IgD-negative memory B cell (primary cell): ENCODE data around the gene P2RY12. TPM values are rescaled to one million over a fixed set of nuclear protein-coding genes. Genes with fewer than 3 reads are reported as not detected.
A peak's percentile ranks its signal among the peaks of the same experiment; 100 is the strongest.

Source experiments
- H3K27ac Mint-ChIP-seq, 3 donors: one replicate each; pipeline ENCODE4 v1.8.0; 2020 to 2022; ENCODE audit warnings: mild to moderate bottlenecking in 3 of 3, mixed read lengths in 3 of 3, moderate library complexity in 1 of 3
- H3K27me3 Mint-ChIP-seq: one replicate; pipeline ENCODE4 v1.8.0; 2021; ENCODE audit warnings: mixed read lengths
- H3K36me3 Mint-ChIP-seq: one replicate; pipeline ENCODE4 v1.8.0; 2020; ENCODE audit warnings: mild to moderate bottlenecking, mixed read lengths
- H3K4me1 Mint-ChIP-seq, 3 donors: one replicate each; pipeline ENCODE4 v1.8.0; 2020 to 2022; ENCODE audit warnings: mixed read lengths in 3 of 3, mild to moderate bottlenecking in 1 of 3
- H3K4me3 Mint-ChIP-seq, 4 donors: one replicate each; pipeline ENCODE4 v1.8.0; 2020 to 2022; ENCODE audit warnings: mild to moderate bottlenecking in 4 of 4, mixed read lengths in 4 of 4, moderate library complexity in 3 of 4
- H3K9me3 Mint-ChIP-seq, 3 donors: one replicate each; pipeline ENCODE4 v1.8.0; 2020 to 2021; ENCODE audit warnings: mixed read lengths in 3 of 3, mild to moderate bottlenecking in 1 of 3
- polyA plus RNA-seq: library from polyadenylated mRNA; unstranded; fragments of 300-500 nt; fragmentation: Illumina TruSeq; gene quantifications from one replicate; pipeline ENCODE4 v1.2.3, GENCODE V29; 2021

The P2RY12 gene
- polyA plus RNA-seq, 1 donor from 2014 or later = 1.7 TPM

GRCh38 chr3:151383111-151383510 is 1.4 kb downstream of the P2RY12 start:
- Mint-ChIP-seq H3K4me1 (peaks cover 48 to 55% (median 49%) of the 10 kb centered on the region in 3 donors), H3K36me3 (no peaks in the 10 kb centered on the region), H3K4me3 (peak overlapping the region; percentile 6 to 68 (median 45)), H3K9me3 (no peaks in the 10 kb centered on the region), H3K27me3 (no peaks in the 10 kb centered on the region), H3K27ac (peak overlapping the region; percentile 33 to 94 (median 78))

GRCh38 chr3:151382671-151383070 is 1.9 kb downstream of the P2RY12 start:
- Mint-ChIP-seq H3K9me3 (no peaks in the 10 kb centered on the region), H3K27ac (peak overlapping the region; percentile 33 to 94 (median 78)), H3K4me1 (peaks cover 48 to 56% (median 51%) of the 10 kb centered on the region in 3 donors), H3K36me3 (no peaks in the 10 kb centered on the region), H3K27me3 (no peaks in the 10 kb centered on the region), H3K4me3 (peak overlapping the region; percentile 6 to 68 (median 45))

GRCh38 chr3:151379083-151379734 is 5.3 kb downstream of the P2RY12 start:
- peak overlapping the region in 1 of 3 donors; percentile 46 for H3K27ac Mint-ChIP-seq
- H3K4me3 Mint-ChIP-seq = peak overlapping the region in 1 of 4 donors; percentile 46
- no peaks in the 10 kb centered on the region for H3K27me3 Mint-ChIP-seq
- H3K36me3 Mint-ChIP-seq = no peaks in the 10 kb centered on the region
- H3K9me3 Mint-ChIP-seq = no peaks in the 10 kb centered on the region
- H3K4me1 Mint-ChIP-seq = peaks cover 36 to 41% (median 38%) of the 10 kb centered on the region in 3 donors

GRCh38 chr3:151377768-151378385 is 6.7 kb downstream of the P2RY12 start:
- H3K4me3 Mint-ChIP-seq = peak overlapping the region; percentile 65 to 94 (median 88)

GRCh38 chr3:151372063-151372820 is 12.3 kb downstream of the P2RY12 start:
- Mint-ChIP-seq H3K4me3 (no peak overlapping the region), H3K4me1 (no peaks in the 10 kb centered on the region), H3K27me3 (no peaks in the 10 kb centered on the region), H3K36me3 (no peaks in the 10 kb centered on the region), H3K9me3 (no peaks in the 10 kb centered on the region), H3K27ac (no peak overlapping the region)

More at GRCh38 chr3:151377768-151378385, 6.7 kb downstream of the P2RY12 start:
- Mint-ChIP-seq H3K4me1 (peaks cover 25 to 30% (median 28%) of the 10 kb centered on the region in 3 donors), H3K27ac (peak overlapping the region; percentile 57 to 94 (median 88)), H3K36me3 (no peaks in the 10 kb centered on the region), H3K27me3 (no peaks in the 10 kb centered on the region), H3K9me3 (no peaks in the 10 kb centered on the region)

- H3K9me3 Mint-ChIP-seq = no peaks in the 10 kb centered on the region
- no peaks in the 10 kb centered on the region for H3K36me3 Mint-ChIP-seq
- no peak overlapping the region for H3K27ac Mint-ChIP-seq
- H3K4me3 Mint-ChIP-seq = no peak overlapping the region
- H3K27me3 Mint-ChIP-seq = no peaks in the 10 kb centered on the region
- no peaks in the 10 kb centered on the region for H3K4me1 Mint-ChIP-seq
These were observed 13.0 kb downstream of the P2RY12 start for GRCh38 chr3:151371526-151371925.

- no peaks in the 10 kb centered on the region for H3K27me3 Mint-ChIP-seq
- no peaks in the 10 kb centered on the region for H3K4me1 Mint-ChIP-seq
- H3K9me3 Mint-ChIP-seq = no peaks in the 10 kb centered on the region
- no peak overlapping the region for H3K4me3 Mint-ChIP-seq
- H3K36me3 Mint-ChIP-seq = no peaks in the 10 kb centered on the region
- H3K27ac Mint-ChIP-seq = no peak overlapping the region
These were observed 17.1 kb downstream of the P2RY12 start for GRCh38 chr3:151367448-151367847.

GRCh38 chr3:151366993-151367392 is 17.6 kb downstream of the P2RY12 start:
- no peak overlapping the region for H3K27ac Mint-ChIP-seq
- no peaks in the 10 kb centered on the region for H3K9me3 Mint-ChIP-seq
- H3K27me3 Mint-ChIP-seq = no peaks in the 10 kb centered on the region
- no peaks in the 10 kb centered on the region for H3K36me3 Mint-ChIP-seq
- H3K4me1 Mint-ChIP-seq = no peaks in the 10 kb centered on the region
- H3K4me3 Mint-ChIP-seq = no peak overlapping the region

- Mint-ChIP-seq H3K4me3 (no peak overlapping the region), H3K27me3 (no peaks in the 10 kb centered on the region), H3K9me3 (no peaks in the 10 kb centered on the region), H3K4me1 (peaks cover 0 to 3% (median 2%) of the 10 kb centered on the region in 3 donors), H3K27ac (no peak overlapping the region), H3K36me3 (peaks cover 2% of the 10 kb centered on the region)
These were observed 21.8 kb downstream of the P2RY12 start for GRCh38 chr3:151362751-151363174.

GRCh38 chr3:151357463-151357850 is 27.1 kb downstream of the P2RY12 start:
- peaks cover 13 to 17% (median 16%) of the 10 kb centered on the region in 3 donors for H3K4me1 Mint-ChIP-seq
- no peaks in the 10 kb centered on the region for H3K9me3 Mint-ChIP-seq
- H3K27me3 Mint-ChIP-seq = no peaks in the 10 kb centered on the region
- H3K4me3 Mint-ChIP-seq = no peak overlapping the region
- no peak overlapping the region for H3K27ac Mint-ChIP-seq
- H3K36me3 Mint-ChIP-seq = peaks cover 2% of the 10 kb centered on the region

GRCh38 chr3:151356794-151357462 is 27.6 kb downstream of the P2RY12 start:
- Mint-ChIP-seq H3K27me3 (no peaks in the 10 kb centered on the region), H3K36me3 (peaks cover 2% of the 10 kb centered on the region), H3K9me3 (no peaks in the 10 kb centered on the region), H3K4me3 (no peak overlapping the region), H3K4me1 (peaks cover 17 to 22% (median 22%) of the 10 kb centered on the region in 3 donors), H3K27ac (no peak overlapping the region)

- peak overlapping the region; percentile 2 to 81 (median 29) for H3K4me3 Mint-ChIP-seq
These were observed 32.9 kb downstream of the P2RY12 start for GRCh38 chr3:151351648-151352047.

GRCh38 chr3:151351219-151351618 is 33.3 kb downstream of the P2RY12 start:
- Mint-ChIP-seq H3K4me1 (peaks cover 13 to 24% (median 22%) of the 10 kb centered on the region in 3 donors), H3K4me3 (peak overlapping the region; percentile 2 to 81 (median 29)), H3K36me3 (peaks cover 2% of the 10 kb centered on the region), H3K27me3 (peaks cover 5% of the 10 kb centered on the region), H3K27ac (peak overlapping the region in 2 of 3 donors; percentile 18 to 80), H3K9me3 (no peaks in the 10 kb centered on the region)

More at GRCh38 chr3:151351648-151352047, 32.9 kb downstream of the P2RY12 start:
- peaks cover 2% of the 10 kb centered on the region for H3K36me3 Mint-ChIP-seq
- peaks cover 15 to 23% (median 20%) of the 10 kb centered on the region in 3 donors for H3K4me1 Mint-ChIP-seq
- H3K9me3 Mint-ChIP-seq = no peaks in the 10 kb centered on the region
- peaks cover 5% of the 10 kb centered on the region for H3K27me3 Mint-ChIP-seq
- H3K27ac Mint-ChIP-seq = peak overlapping the region in 2 of 3 donors; percentile 18 to 80

- H3K4me1 Mint-ChIP-seq = peaks cover 14 to 27% (median 27%) of the 10 kb centered on the region in 3 donors
- no peaks in the 10 kb centered on the region for H3K9me3 Mint-ChIP-seq
- peaks cover 5% of the 10 kb centered on the region for H3K27me3 Mint-ChIP-seq
- H3K36me3 Mint-ChIP-seq = peaks cover 2% of the 10 kb centered on the region
- no peak overlapping the region for H3K4me3 Mint-ChIP-seq
- H3K27ac Mint-ChIP-seq = no peak overlapping the region
These were observed 33.9 kb downstream of the P2RY12 start for GRCh38 chr3:151350656-151351055.
